ENCODE results near the gene CALML5.

CALML5 gene

GRCh38 chr10:5492929-5493576 lies 6.3 kb downstream of the CALML5 start:
- TF ChIP-seq SPI1 (IDR thresholded peaks at IDR 0.05; ENCODE audit: borderline replicate concordance, low read depth) (no peak), REST (IDR thresholded peaks at IDR 0.05; ENCODE audit: insufficient replicate concordance, low read depth) (no peak), GABPA (IDR thresholded peaks at IDR 0.05; ENCODE audit: low read depth) (no peak), POLR2AphosphoS5 (IDR thresholded peaks at IDR 0.05; ENCODE audit: low read depth) (no peak), CTCF (IDR thresholded peaks at IDR 0.05; ENCODE audit: insufficient read depth, low read length) (no peak)
- Histone ChIP-seq H3K27me3 (ENCODE audit: insufficient read depth, poor library complexity, severe bottlenecking) (no peaks in the 10 kb centered on the region), H3K4me3 (replicated peaks; ENCODE audit: insufficient read depth, low read length) (no peak overlapping the region), H3K27ac (replicated peaks) (no peak overlapping the region)
- no peak for DNase-seq (ENCODE audit: low read depth in 1 of 2, low spot score in 1 of 2)

GRCh38 chr10:5492322-5492855 lies 7.0 kb downstream of the CALML5 start:
- TF ChIP-seq CTCF (IDR thresholded peaks at IDR 0.05; ENCODE audit: insufficient read depth, low read length) (no peak), POLR2AphosphoS5 (IDR thresholded peaks at IDR 0.05; ENCODE audit: low read depth) (no peak), REST (IDR thresholded peaks at IDR 0.05; ENCODE audit: insufficient replicate concordance, low read depth) (no peak), GABPA (IDR thresholded peaks at IDR 0.05; ENCODE audit: low read depth) (no peak), SPI1 (IDR thresholded peaks at IDR 0.05; ENCODE audit: borderline replicate concordance, low read depth) (no peak)
- Histone ChIP-seq H3K27ac (replicated peaks) (no peak overlapping the region), H3K27me3 (ENCODE audit: insufficient read depth, poor library complexity, severe bottlenecking) (no peaks in the 10 kb centered on the region), H3K4me3 (replicated peaks; ENCODE audit: insufficient read depth, low read length) (no peak overlapping the region)
- DNase-seq (ENCODE audit: low read depth in 1 of 2, low spot score in 1 of 2), result no peak

GRCh38 chr10:5491477-5491876 lies 7.9 kb downstream of the CALML5 start:
- H3K27ac ChIP-seq (replicated peaks), result no peak overlapping the region
- no peak for TF ChIP-seq SPI1 (IDR thresholded peaks at IDR 0.05; ENCODE audit: borderline replicate concordance, low read depth)
- no peak for TF ChIP-seq GABPA (IDR thresholded peaks at IDR 0.05; ENCODE audit: low read depth)
- TF ChIP-seq POLR2AphosphoS5 (IDR thresholded peaks at IDR 0.05; ENCODE audit: low read depth), result no peak
- no peak for TF ChIP-seq CTCF (IDR thresholded peaks at IDR 0.05; ENCODE audit: insufficient read depth, low read length)
- TF ChIP-seq REST (IDR thresholded peaks at IDR 0.05; ENCODE audit: insufficient replicate concordance, low read depth), result no peak
- no peak for DNase-seq (ENCODE audit: low read depth in 1 of 2, low spot score in 1 of 2)

More at GRCh38 chr10:5491477-5491876, 7.9 kb downstream of the CALML5 start:
- no peaks in the 10 kb centered on the region for H3K27me3 ChIP-seq (ENCODE audit: insufficient read depth, poor library complexity, severe bottlenecking)
- H3K4me3 ChIP-seq (replicated peaks; ENCODE audit: insufficient read depth, low read length), result no peak overlapping the region
